IMR-90 (cell line): ENCODE measurements around the gene UNC13C. TPM values are rescaled to one million over a fixed set of nuclear protein-coding genes. Genes with fewer than 3 reads are reported as not detected.
A peak's percentile ranks its signal among the peaks of the same experiment; 100 is the strongest.

Source experiments
- ATAC-seq: fragments of 200-7000 bp; cut with Tn5 transposase; 2 replicates; pipeline ENCODE4 v1.9.1; 2020; ENCODE audit warnings: low read depth, mild to moderate bottlenecking, moderate library complexity
- BruUV-seq: library from RNA; stranded (reverse); fragments of 400-500 nt; replicated peaks from 2 replicates; lab custom pipeline; 2021; lab: Mats Ljungman, UMichigan
- CTCF ChIA-PET: fragments of 300-600 bp; formaldehyde crosslinking; extraction: SDS; loops from one replicate; lab custom pipeline; 2021; ENCODE audit warnings: antibody characterized with exemption; lab: Yijun Ruan, JAX
- POLR2A ChIA-PET: fragments of 300-600 bp; sonication (Branson Sonifier 250); formaldehyde crosslinking; loops from one replicate; lab custom pipeline; 2022; ENCODE audit warnings: antibody characterized with exemption; ENCODE audit not compliant: unreplicated experiment; lab: Charles Lee
- DNase-seq: peaks from one replicate; pipeline ENCODE4 v3.0.0; 2013
- H2AFZ ChIP-seq: replicated peaks from 2 replicates; pipeline ENCODE3; 2013; ENCODE audit warnings: low read length, mild to moderate bottlenecking; ENCODE audit not compliant: poor library complexity
- H2AK5ac ChIP-seq: 2 replicates; pipeline ENCODE4 v1.6.1; 2013; ENCODE audit warnings: low read depth, low read length, inconsistent platforms
- H2AK9ac ChIP-seq: replicated peaks from 2 replicates; pipeline ENCODE3; 2013; ENCODE audit warnings: mild to moderate bottlenecking, low read depth, low read length, moderate library complexity; ENCODE audit not compliant: poor library complexity
- H2BK120ac ChIP-seq: 2 replicates; pipeline ENCODE4 v1.6.1; 2013; ENCODE audit warnings: low read depth, low read length, inconsistent platforms
- H2BK15ac ChIP-seq: 3 replicates; pipeline ENCODE4 v1.6.1; 2013; ENCODE audit warnings: low read depth, low read length, inconsistent platforms
- H2BK20ac ChIP-seq: 2 replicates; pipeline ENCODE4 v1.6.1; 2013; ENCODE audit warnings: low read depth, mild to moderate bottlenecking, inconsistent platforms, low read length, moderate library complexity
- H2BK5ac ChIP-seq: 2 replicates; pipeline ENCODE4 v1.6.1; 2013; ENCODE audit warnings: mild to moderate bottlenecking, low read depth, low read length, inconsistent platforms; ENCODE audit not compliant: poor library complexity, severe bottlenecking
- H3K14ac ChIP-seq: replicated peaks from 2 replicates; pipeline ENCODE4 v1.6.1; 2013; ENCODE audit warnings: low read depth, low read length, inconsistent platforms
- H3K18ac ChIP-seq: 2 replicates; pipeline ENCODE4 v1.6.1; 2013; ENCODE audit warnings: low read depth, low read length, control low read depth
- H3K23ac ChIP-seq: 2 replicates; pipeline ENCODE4 v1.6.1; 2013; ENCODE audit warnings: low read depth, low read length, inconsistent platforms
- H3K27ac ChIP-seq: 2 replicates; pipeline ENCODE4 v1.5.1; 2013; ENCODE audit warnings: mild to moderate bottlenecking, control low read depth, low read length; ENCODE audit not compliant: insufficient read depth
- H3K27me3 ChIP-seq: 2 replicates; pipeline ENCODE4 v1.6.1; 2013; ENCODE audit warnings: low read length; ENCODE audit not compliant: control insufficient read depth, insufficient read depth
- H3K36me3 ChIP-seq: 2 replicates; pipeline ENCODE4 v1.6.1; 2013; ENCODE audit warnings: low read length, mixed read lengths; ENCODE audit not compliant: control insufficient read depth, insufficient read depth
- H3K4ac ChIP-seq: 2 replicates; pipeline ENCODE4 v1.6.1; 2013; ENCODE audit warnings: low read depth, low read length, inconsistent platforms
- H3K4me1 ChIP-seq: 2 replicates; pipeline ENCODE4 v1.6.1; 2013; ENCODE audit warnings: low read length, mixed read lengths; ENCODE audit not compliant: control insufficient read depth, insufficient read depth
- H3K4me2 ChIP-seq: 2 replicates; pipeline ENCODE4 v1.6.1; 2013; ENCODE audit warnings: low read depth, mild to moderate bottlenecking, control low read depth, low read length, moderate library complexity
- H3K4me3 ChIP-seq: 2 replicates; pipeline ENCODE4 v1.5.1; 2013; ENCODE audit warnings: low read depth, mild to moderate bottlenecking, control low read depth, low read length, moderate library complexity; ENCODE audit not compliant: insufficient read depth
- H3K56ac ChIP-seq: 2 replicates; pipeline ENCODE4 v1.6.1; 2013; ENCODE audit warnings: low read length, inconsistent platforms; ENCODE audit not compliant: insufficient read depth; ENCODE audit errors: extremely low read depth
- H3K79me1 ChIP-seq, 2 experiments: 2 replicates each; pipeline ENCODE4 v1.6.1; 2013; ENCODE audit warnings: low read length in 2 of 2, inconsistent platforms in 1 of 2, low read depth in 1 of 2
- H3K9ac ChIP-seq: 2 replicates; pipeline ENCODE4 v1.6.1; 2013; ENCODE audit warnings: low read depth, low read length, control low read depth
- H3K9me1 ChIP-seq: 2 replicates; pipeline ENCODE4 v1.6.1; 2013; ENCODE audit warnings: low read length, inconsistent platforms; ENCODE audit not compliant: insufficient read depth
- H3K9me3 ChIP-seq: 2 replicates; pipeline ENCODE4 v1.6.1; 2013; ENCODE audit warnings: low read length; ENCODE audit not compliant: control insufficient read depth, insufficient read depth
- H4K20me1 ChIP-seq: 2 replicates; pipeline ENCODE4 v1.6.1; 2013; ENCODE audit warnings: low read length, inconsistent platforms; ENCODE audit not compliant: insufficient read depth
- H4K5ac ChIP-seq: 2 replicates; pipeline ENCODE4 v1.6.1; 2013; ENCODE audit warnings: mild to moderate bottlenecking, low read depth, low read length, control low read depth
- H4K8ac ChIP-seq, 2 experiments: 2 replicates each; pipeline ENCODE4 v1.6.1; 2013; ENCODE audit warnings: low read depth in 2 of 2, low read length in 2 of 2, control low read depth in 1 of 2, inconsistent platforms in 1 of 2
- H4K91ac ChIP-seq: 2 replicates; pipeline ENCODE4 v1.6.1; 2013; ENCODE audit warnings: low read depth, low read length, inconsistent platforms; ENCODE audit not compliant: insufficient read depth
- CEBPB ChIP-seq: IDR thresholded peaks from 2 replicates; pipeline ENCODE4 v1.6.1; 2012; ENCODE audit warnings: low read depth, low read length, improper control_type of control experiment
- CTCF ChIP-seq: conservative IDR thresholded peaks from 2 replicates; pipeline ENCODE4 v1.5.1; 2012; ENCODE audit warnings: mild to moderate bottlenecking, low read depth, low read length, improper control_type of control experiment
- FOS ChIP-seq: fragments of 150-350 bp; IDR thresholded peaks from 2 replicates; pipeline ENCODE4 v1.6.1; 2016; ENCODE audit warnings: low read depth, low read length
- MXI1 ChIP-seq: IDR thresholded peaks from 2 replicates; pipeline ENCODE4 v1.6.1; 2012; ENCODE audit warnings: low read depth, mild to moderate bottlenecking, low read length, moderate library complexity, borderline replicate concordance
- POLR2A ChIP-seq: IDR thresholded peaks from 2 replicates; pipeline ENCODE4 v1.6.1; 2012; ENCODE audit warnings: mild to moderate bottlenecking, low read depth, low read length
- RAD21 ChIP-seq: IDR thresholded peaks from 2 replicates; pipeline ENCODE4 v1.6.1; 2012; ENCODE audit warnings: low read length, improper control_type of control experiment
- RFX5 ChIP-seq: IDR thresholded peaks from 2 replicates; pipeline ENCODE4 v1.8.0; 2012; ENCODE audit warnings: low read depth, mild to moderate bottlenecking, low read length, moderate library complexity
- USF2 ChIP-seq: fragments of 150-350 bp; IDR thresholded peaks from 2 replicates; pipeline ENCODE4 v1.6.1; 2017; ENCODE audit warnings: mild to moderate bottlenecking, antibody characterized with exemption, low read length, low read depth
- WGBS, 2 experiments: methylation state at CpG; one replicate each; pipeline versions ENCODE4 v1.1.5 to v1.1.7; 2013; ENCODE audit warnings: missing lambda C conversion rate in 2 of 2; ENCODE audit not compliant: insufficient read length in 1 of 2; ENCODE audit errors: extremely low coverage in 2 of 2; 5-methylcytosine and 5-hydroxymethylcytosine counted together
- dilution Hi-C: fragments of 300-500 bp; cut with HindIII; formaldehyde crosslinking; loops from one replicate; pipeline ENCODE4 v1.14.3; 2018; ENCODE audit warnings: low sequenced_read_pairs; ENCODE audit not compliant: unreplicated experiment
- in situ Hi-C: fragments of 300-500 bp; cut with MboI; formaldehyde crosslinking; loops from 3 replicates; pipeline ENCODE4 v1.14.3; 2019; ENCODE audit warnings: low sequenced_read_pairs, inconsistent platforms, mixed read lengths
- intact Hi-C: fragments of 100-400 bp; cut with micrococcal nuclease; formaldehyde crosslinking; loops from 2 replicates; pipeline ENCODE4 v1.10.0; 2022
- polyA plus RNA-seq, 3 experiments: library from polyadenylated mRNA; depleted of rRNA; stranded (reverse); fragments of >200 nt; gene quantifications; 2 replicates each; pipeline ENCODE4 v1.2.3, GENCODE V29; 2012; ENCODE audit warnings: low replicate concordance in 1 of 3
- total RNA-seq: library from RNA; depleted of rRNA; stranded (reverse); fragments of >200 nt; gene quantifications from 2 replicates; pipeline ENCODE4 v1.2.3, GENCODE V29; 2012

Gene UNC13C
- total and polyA plus RNA-seq, 2 of the 4 experiments (the other 2 are of a cell fraction): not detected

GRCh38 chr15:54159012-54159411 lies 180.8 kb downstream of the UNC13C start:
- H4K20me1 ChIP-seq: no peaks in the 10 kb centered on the region
- no peak overlapping the region for H3K23ac ChIP-seq
- no peaks in the 10 kb centered on the region for H3K27me3 ChIP-seq
- no CpG with 5 or more reads among the region's 4 CpGs for WGBS, 2 experiments
- no peak overlapping the region for H4K91ac ChIP-seq
- H3K4me2 ChIP-seq: no peak overlapping the region
- H3K4me3 ChIP-seq: no peak overlapping the region
- no peak overlapping the region for H3K18ac ChIP-seq
- in situ Hi-C loops (no loop called here), dilution Hi-C loops (no loop called here), intact Hi-C loops (no loop called here)
- no peak overlapping the region for H4K5ac ChIP-seq
- no peaks in the 10 kb centered on the region for H3K4me1 ChIP-seq
- H3K9me1 ChIP-seq: no peaks in the 10 kb centered on the region
- H2AFZ ChIP-seq: no peak overlapping the region
- no peak overlapping the region for H2BK120ac ChIP-seq
- POLR2A ChIA-PET: no interaction called here
- no peak overlapping the region for H2BK20ac ChIP-seq
- no peak overlapping the region for H3K9ac ChIP-seq
- H3K9me3 ChIP-seq: no peaks in the 10 kb centered on the region; the same call in 1 of the 2 replicates
- ATAC-seq (peak; percentile 51; the same call in 1 of the 2 replicates), DNase-seq (no peak)
- H4K8ac ChIP-seq: no peak overlapping the region
- no peak overlapping the region for H2AK9ac ChIP-seq
- no TSS peak for BruUV-seq
- no peak overlapping the region for H2AK5ac ChIP-seq
- no peak overlapping the region for H3K56ac ChIP-seq
- no peak overlapping the region for H3K14ac ChIP-seq
- TF ChIP-seq POLR2A: no peak
- no peak for TF ChIP-seq USF2
- TF ChIP-seq RAD21: no peak
- TF ChIP-seq FOS: no peak
- no peak for TF ChIP-seq CEBPB
- no peak for TF ChIP-seq RFX5
- no peak for TF ChIP-seq MXI1
- TF ChIP-seq CTCF: no peak
- H3K36me3 ChIP-seq: no peaks in the 10 kb centered on the region
- H3K27ac ChIP-seq: no peak overlapping the region
- CTCF ChIA-PET: no interaction called here
- no peak overlapping the region for H2BK15ac ChIP-seq
- H3K4ac ChIP-seq: no peak overlapping the region
- H2BK5ac ChIP-seq: no peak overlapping the region
- no peaks in the 10 kb centered on the region for H3K79me1 ChIP-seq
